ENCODE data around the gene APRT. TPM values are rescaled to one million over a fixed set of nuclear protein-coding genes. Genes with fewer than 3 reads are reported as not detected.

Gene APRT
- total RNA-seq, 1 donor from 2014 or later = 300 TPM

- no peak for TF ChIP-seq CTCF (conservative IDR thresholded peaks at IDR 0.05; ENCODE audit: low read depth, low read length)
- no peak for DNase-seq (ENCODE audit: low read depth)
- no peak overlapping the region for H3K4me3 ChIP-seq (ENCODE audit: low read depth, low read length)
Measured at GRCh38 chr16:88817785-88818574, 6.3 kb upstream of the APRT start.

- no peak for TF ChIP-seq CTCF (conservative IDR thresholded peaks at IDR 0.05; ENCODE audit: low read depth, low read length)
- no peak overlapping the region for H3K4me3 ChIP-seq (ENCODE audit: low read depth, low read length)
- DNase-seq (ENCODE audit: low read depth) = no peak
Measured at GRCh38 chr16:88816736-88817535, 5.2 kb upstream of the APRT start.

GRCh38 chr16:88815901-88816589 is 4.3 kb upstream of the APRT start:
- no peak for DNase-seq (ENCODE audit: low read depth)
- TF ChIP-seq CTCF (conservative IDR thresholded peaks at IDR 0.05; ENCODE audit: low read depth, low read length) = peak; percentile 68
- no peak overlapping the region for H3K4me3 ChIP-seq (ENCODE audit: low read depth, low read length)

GRCh38 chr16:88815227-88815626 is 3.5 kb upstream of the APRT start:
- TF ChIP-seq CTCF (conservative IDR thresholded peaks at IDR 0.05; ENCODE audit: low read depth, low read length) = no peak
- no peak overlapping the region for H3K4me3 ChIP-seq (ENCODE audit: low read depth, low read length)
- no peak for DNase-seq (ENCODE audit: low read depth)

- H3K4me3 ChIP-seq (ENCODE audit: low read depth, low read length) = no peak overlapping the region
- no peak for TF ChIP-seq CTCF (conservative IDR thresholded peaks at IDR 0.05; ENCODE audit: low read depth, low read length)
- no peak for DNase-seq (ENCODE audit: low read depth)
Measured at GRCh38 chr16:88814144-88814502, 2.4 kb upstream of the APRT start.

- H3K4me3 ChIP-seq (ENCODE audit: low read depth, low read length) = no peak overlapping the region
- no peak for TF ChIP-seq CTCF (conservative IDR thresholded peaks at IDR 0.05; ENCODE audit: low read depth, low read length)
- DNase-seq (ENCODE audit: low read depth) = no peak
Measured at GRCh38 chr16:88813269-88814143, 1.8 kb upstream of the APRT start.

Data from epithelial cell of proximal tubule (primary cell).